HG02798 (cell line): ENCODE results near the gene CD276.
"Not testable (repeated sequence)": the region's sequence is repeated elsewhere in the genome, so short reads cannot be mapped to it uniquely, and the experiment has no call there.

Experiments
- ATAC-seq: cut with Tn5 transposase; IDR thresholded peaks from one replicate; pipeline ENCODE4 v1.9.1; 2021; ENCODE audit warnings: mild to moderate bottlenecking; ENCODE audit not compliant: unreplicated experiment, poor library complexity

The CD276 gene

DNA sequence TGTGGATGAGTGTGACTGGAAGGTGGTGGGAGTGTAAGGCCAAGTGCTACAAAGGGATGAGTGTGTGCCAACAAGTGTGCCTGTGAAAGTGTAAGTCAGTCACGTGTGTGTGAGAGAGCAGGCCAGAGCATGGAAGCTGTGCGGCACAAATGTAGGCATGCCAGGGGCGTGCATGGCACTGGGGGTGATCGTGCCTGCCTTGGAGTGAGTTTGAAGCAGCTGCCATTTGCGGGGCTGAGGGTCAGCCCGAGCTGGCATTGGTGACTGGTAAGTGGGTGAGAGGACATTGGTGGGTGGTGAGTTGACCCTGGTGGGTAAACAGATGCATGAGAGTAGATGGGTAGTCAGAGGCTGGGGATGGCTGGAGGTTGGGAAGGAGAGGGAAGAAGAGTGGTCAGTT is 24.5 kb downstream of the CD276 start:
- no peak for ATAC-seq

DNA sequence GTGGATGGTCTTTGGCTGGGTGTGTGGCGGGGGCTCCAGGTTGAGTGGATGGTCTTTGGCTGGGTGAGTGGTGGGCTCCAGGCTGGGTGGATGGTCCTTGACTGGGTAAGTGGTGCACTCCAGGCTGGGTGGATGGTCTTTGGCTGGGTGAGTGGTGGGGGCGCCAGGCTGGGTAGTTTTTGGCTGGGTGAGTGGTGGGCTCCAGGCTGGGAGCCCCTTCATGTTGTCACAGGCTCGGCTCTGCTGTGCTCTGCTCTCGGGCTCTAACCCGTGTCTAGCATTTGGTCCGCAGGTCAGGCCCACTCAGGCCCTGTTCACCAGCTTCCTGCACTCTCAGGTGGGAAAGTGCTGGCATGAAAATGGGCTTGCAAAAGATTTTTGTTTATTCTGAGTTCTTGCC is 25.1 kb downstream of the CD276 start:
- no peak for ATAC-seq

DNA sequence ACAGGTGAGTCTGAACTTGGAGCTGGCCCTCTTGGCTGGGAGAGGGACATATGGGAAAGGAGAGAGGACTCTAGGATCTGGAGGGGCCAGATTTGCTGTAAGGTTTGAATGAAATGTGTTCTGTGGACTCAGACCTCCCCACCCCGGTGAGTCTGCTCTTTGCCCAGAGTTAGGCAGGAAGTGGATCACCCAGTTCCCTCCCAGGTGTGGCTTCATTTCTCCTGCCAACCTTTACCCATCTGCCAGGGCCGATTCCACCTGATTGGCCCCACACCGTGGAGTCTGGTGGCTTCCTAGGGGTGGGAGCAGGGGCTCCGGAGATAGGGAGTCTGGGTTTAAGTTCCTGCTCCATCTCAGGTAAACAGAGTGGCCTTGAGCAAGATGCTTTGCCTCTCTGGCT is 25.5 kb downstream of the CD276 start:
- no peak for ATAC-seq

DNA sequence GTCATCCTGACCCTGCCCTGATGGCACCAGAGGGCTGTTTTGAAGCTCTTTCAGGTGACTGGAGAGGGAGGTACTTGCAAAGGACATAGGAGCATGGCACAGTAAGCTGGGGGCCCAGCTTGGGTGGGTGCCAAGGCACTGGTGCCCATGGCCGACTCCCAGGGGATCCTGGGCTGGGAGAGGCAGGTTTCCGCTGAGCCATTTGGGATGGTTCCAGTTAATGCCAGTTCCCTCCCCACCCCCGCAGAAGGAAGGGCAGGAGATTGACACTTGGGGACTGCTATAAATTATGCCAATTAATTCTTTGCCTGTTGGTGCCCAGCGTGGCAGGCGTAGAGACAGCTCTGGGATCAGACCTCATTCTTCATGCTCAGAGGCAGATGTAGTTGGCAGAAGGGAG is 26.1 kb downstream of the CD276 start:
- no peak for ATAC-seq

DNA sequence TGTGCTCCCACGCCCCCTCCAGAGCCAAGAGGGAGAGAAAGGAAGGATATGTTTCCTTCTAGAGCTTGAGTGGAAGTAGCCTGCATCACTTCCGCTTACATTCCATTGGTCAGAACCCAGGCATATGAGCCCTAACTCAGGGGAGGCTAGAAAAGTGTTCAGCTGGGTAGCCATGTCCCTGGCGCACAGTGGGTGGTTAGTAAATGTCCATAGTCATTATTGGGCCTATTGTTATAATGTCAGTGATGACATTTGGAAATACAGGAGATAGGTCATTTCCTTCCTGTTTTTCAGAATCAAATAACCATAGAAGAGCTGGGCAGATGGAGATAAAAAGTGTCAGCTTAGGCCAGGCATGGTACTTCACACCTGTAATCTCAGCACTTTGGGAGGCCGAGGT is 27.3 kb downstream of the CD276 start:
- no peak for ATAC-seq

DNA sequence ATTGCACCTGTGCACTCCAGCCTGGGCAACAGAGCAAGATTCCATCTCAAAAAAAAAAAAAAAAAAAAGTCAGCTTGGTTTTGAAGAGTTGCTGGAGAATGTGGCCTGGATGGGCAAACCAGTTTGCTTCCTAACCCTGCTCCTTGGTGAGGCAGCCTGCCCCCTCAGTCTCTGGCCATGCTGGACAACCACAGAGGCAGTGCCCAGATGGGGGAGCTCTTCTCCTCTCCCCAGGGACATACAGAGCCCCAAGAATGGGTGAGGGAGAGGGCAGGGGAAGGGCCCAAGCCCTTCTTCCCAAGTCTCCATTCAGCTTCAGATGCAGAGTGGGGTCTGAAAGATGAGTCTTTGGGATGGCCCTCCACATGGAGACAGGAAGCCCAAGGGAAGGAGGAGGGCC is 27.9 kb downstream of the CD276 start:
- ATAC-seq, result no peak

DNA sequence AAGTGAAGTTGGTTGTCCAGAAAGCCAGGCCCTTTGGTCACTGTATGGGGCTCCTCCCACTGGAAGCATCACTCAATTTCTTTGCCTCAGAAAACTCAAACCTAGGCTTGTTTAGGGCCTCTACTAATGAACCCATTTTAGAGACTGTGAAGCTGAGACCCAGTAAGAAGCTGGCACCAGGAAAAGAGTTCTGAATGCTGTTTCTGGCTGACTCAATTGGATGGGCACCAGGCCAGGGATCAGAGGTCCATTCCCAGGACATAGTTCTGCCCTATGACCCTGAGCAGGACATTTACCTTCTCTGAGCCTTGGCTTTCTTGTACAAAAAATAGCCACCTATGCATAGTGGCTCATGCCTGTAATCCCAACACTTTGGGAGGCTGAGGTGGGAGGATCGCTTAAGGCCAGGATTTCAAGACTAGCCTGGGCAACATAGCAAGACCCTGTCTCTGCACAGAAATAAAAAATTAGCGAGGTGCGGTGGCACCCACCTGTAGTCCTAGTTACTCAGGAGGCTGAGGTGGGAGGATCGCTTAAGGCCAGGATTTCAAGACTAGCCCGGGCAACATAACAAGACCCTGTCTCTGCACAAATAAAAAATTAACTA is 30.6 kb downstream of the CD276 start:
- no peak for ATAC-seq

DNA sequence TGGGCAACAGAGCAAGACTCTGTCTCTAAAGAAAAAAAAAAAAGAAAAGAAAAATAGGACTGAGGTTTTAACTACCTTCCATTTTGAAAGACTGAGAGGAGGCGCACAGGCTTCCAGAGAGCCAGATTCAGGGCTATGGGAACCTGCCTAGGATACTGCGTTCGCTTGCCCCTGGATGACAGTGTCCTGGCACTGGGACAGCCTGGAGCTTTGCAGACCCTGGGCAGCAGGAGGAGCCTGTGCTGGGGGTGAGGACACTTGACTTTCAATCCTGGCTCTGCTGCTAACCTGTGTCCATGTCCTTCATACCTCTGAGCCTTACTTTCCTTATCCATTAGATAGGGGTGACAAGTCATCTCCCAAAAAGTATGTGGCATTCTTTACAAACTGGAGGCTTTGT is 31.2 kb downstream of the CD276 start:
- ATAC-seq, result no peak

DNA sequence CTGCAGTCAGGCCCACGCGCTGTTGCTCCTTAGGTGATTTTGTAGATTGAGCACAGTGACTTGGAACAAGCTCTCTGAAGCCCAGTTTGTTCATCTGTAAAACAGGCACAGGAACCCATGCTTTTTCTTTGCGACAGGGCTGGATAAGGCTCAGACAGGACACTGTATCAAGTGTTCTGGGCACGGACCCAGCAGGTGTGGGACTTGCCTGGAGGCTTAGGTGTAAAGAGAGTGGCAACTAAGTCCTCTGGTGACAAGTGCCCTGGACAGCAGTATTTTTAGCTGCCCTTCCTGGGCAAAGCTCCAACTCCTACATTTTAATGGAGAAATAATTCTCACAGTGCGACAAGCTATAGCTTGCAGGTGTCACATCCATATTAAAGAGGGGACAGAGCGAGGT is 32.2 kb downstream of the CD276 start:
- ATAC-seq, result no peak

DNA sequence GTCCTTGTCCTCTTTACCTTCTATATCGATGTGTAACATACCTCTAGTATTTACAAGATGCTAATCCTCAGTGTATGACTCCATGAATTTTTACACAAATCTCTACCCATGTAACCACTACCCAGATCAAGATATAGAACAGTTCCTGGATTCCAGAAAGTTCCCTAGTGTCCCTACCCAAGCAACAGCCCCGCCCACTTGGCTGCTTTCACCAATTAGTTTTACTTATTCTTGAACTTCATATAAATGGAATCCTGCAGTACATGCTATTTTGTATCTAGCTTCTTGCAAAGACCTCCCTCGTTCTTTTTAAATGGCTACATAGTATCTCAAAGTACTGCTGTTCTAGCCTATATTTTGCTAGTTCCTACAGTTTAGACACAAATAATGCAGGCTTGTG is 33.0 kb downstream of the CD276 start:
- no peak for ATAC-seq

DNA sequence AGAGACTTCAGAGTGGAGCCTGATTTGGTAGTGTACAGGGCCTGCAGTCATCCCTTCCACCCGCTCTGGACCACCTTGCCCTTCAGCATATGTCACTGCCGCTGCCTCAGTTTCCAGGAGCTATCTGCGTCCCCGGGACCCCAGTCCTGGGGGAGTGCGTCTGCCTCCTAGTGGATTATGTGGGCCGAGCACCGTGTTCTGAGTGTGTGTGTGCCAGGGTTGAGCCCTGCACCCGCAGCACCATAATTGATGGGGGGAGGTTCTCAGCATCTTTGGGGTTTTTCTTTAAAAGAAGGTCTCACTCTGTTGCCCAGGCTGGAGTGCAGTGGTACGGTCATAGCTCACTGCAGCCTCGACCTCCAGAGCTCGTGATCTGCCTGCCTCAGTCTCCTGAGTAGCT is 33.6 kb downstream of the CD276 start:
- no peak for ATAC-seq

DNA sequence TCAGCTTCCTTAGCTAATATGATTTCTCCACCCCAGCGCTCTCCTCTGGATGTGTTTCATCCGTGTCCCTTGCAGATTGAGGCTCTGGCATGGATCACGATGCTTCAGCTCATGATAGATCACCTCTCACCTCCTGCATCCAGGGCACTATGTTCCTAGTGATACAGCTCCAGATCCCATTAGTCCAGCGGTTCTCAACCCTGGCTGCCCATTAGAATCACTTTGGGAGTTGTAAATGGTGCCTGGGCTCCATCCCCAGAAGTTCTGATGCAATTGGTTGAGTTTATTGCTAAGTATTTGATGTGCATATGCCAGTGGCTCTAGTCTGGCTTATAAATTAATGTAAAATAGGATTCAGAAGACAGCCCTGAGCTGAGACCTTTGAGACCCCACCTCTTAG is 34.5 kb downstream of the CD276 start:
- ATAC-seq, result no peak

DNA sequence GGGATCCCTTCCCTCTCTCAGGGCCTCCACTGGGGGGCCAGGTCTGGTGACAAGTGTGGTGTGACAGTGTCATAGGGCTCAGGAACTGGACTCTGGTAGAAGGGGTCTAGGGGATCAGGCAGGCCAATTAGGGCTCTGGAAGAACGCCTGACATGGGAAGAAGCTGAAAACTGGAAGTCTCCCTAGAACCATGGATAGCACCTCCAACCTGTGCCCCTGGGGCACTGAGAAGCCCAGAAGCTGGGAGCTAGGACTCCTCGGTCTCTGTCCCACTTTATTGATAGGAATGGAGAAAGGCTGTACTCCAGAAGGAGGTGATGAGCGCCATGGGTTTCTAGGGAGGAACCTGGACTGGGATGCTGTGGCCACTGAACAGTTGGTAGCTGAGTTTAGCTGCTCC is 38.2 kb downstream of the CD276 start:
- no peak for ATAC-seq

DNA sequence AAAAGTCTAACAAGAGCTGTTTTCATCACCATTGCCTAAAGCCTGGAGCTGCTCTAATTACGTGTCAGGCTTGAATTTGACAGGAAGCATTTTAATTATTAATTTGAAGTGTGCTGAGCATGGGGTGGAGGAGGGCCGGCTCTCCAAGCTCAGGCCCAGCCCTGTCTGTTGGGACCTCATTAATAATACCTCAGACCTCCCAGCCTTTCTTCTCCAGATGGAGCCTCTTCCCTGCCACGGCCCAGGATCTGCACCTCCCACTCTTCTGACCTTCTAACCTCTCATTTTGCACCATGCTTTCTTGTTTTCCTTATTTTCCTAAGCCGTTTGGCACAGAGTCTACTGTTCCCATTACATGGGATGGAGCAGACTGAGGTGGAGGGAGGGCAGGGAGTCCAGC is 39.0 kb downstream of the CD276 start:
- no peak for ATAC-seq

DNA sequence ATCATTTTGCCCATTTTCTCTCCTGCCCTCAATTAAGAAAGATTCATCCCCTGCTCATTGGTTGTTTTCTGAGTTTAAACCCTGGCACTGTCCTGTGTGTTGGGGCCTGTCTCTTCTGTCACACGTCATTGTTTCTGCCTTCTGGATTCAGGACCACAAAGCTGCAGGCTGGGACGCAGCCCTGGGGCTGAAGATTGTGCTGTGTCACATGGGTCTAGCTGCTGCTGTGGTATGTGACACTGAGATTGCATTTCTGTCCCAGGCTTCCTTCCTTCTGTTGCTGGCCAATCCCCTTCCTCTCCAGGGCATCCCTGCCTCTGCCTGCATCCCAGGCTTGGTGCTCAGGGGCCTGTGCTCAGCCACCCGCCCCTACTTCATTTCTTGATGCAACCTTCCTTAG is 40.0 kb downstream of the CD276 start:
- no peak for ATAC-seq

DNA sequence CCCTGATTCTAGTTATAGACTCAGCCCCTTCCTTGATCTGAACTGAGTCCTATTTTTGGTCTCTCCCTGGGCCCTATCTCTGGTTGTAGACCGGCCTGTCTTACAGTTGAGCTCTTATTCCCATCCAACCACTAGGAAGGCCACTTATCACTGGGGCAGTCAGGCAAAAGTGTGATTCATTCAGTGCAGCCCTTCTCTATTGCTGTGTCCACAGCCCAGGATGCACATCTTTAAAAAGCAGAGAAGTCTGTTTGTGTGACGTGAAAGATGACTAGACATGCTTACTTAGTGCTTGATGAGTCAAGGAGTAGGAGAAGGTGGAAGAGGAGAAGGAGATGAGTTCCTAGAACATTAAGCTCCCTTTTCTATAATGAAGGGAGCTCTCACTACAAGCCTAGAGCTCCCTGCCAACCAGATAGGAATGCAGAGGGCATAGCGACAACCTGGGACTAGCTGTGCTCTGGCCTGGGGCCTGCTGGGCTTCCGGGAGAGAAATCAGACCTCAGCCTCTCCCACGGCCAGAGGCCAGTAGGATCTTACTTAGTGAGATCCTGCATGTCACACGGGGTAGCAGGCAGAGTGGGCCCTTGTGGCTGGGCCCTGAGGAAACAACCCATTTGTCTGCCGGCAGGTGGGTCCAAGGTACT is 43.3 kb downstream of the CD276 start:
- no peak for ATAC-seq

DNA sequence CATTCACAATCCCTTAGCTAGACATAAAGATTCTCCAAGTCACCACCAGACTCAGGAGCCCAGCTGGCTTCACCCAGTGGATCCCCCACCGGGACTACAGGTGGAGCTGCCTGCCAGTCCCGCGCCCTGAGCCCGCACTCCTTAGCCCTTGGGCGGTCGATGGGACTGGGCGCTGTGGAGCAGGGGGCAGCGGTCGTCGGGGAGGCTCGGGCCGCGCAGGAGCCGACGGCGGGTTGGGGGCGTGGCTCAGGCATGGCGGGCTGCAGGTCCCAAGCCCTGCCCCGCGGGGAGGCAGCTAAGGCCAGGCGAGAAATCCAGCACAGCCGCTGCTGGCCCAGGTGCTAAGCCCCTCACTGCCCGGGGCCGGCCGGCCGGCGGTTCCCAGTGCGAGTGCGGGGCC is 47.9 kb downstream of the CD276 start:
- ATAC-seq, result not testable (repeated sequence)

DNA sequence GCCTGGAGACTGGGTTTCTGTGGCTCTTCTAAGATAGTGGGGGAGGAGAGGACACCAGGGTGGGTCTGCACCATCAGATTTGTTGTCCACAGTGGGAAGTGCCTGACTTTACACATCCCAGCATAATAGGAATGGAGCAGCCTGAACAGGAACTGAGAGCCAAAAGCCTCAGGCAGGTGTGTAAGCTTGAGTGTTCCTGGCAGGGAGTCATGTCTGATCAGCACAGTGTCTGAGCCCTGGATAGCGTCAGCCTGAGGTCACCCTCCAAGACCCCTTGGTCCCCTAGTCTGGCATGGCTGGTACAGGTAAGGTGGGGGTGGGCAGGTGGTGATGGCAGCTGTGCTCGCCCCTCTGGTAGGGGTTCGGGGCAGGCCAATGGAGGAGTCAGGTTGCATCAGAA is 48.7 kb downstream of the CD276 start:
- ATAC-seq, result no peak

DNA sequence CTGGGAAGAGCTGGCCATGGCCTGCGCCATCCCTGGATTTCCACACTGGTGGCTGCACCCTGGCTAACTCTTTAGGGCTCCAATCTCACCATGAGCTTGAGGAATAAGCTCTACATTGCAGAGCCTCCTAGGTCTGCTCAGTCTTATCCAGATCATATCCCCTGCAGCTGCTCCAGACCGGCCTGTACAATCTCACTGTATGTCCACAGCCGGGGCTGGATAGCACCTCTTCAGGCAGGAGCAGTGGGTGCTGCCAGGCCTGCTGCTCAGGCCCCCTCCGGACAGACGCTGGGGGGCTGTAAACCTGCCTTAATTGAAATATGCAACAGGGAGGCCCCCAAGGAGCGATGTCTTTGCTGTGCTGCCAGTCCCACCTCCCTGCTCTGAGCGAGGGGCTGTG is 53.4 kb downstream of the CD276 start:
- no peak for ATAC-seq

DNA sequence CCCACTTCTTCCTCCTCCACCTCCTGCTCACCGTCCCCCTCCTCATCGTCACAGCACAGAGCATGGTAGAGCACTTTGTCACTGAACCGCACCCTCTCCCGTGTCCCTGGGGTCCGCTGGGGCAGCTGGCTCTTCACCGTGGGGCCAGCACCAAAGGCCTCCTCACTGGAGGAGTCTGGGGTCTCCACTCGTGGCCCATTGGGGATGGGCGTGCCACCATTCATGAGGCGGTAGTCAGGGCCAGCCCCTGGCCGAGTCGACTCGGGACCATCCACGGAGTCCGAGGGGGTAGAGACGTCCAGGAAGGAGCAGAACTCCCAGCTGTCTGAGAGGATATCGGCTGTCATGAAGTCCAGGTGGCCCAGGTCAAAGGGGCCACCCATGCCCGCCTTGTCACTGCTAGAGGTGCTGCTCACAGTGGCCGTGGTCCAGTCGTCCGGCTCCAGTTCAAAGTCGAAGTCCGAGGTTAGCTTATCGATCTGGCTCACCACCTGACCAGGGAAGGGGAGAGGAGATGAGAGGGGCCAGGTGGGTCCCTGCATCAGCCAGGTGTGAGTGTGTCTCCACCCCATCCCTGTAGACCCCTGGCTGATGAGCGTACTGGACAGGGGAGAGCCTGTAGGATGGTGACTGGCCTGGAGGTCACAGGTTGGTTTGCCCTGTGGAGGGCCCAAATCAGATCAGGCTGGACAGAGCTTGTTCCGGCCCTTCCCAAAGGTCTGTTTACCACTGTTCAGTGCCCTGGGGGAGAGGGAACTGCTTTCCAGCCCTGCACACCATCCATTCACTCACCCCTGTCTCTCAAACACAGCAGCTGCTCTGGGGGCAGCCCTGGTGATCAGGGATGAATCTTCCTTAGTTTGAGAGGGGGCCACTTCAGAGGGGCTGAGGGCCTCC is 56.2 kb downstream of the CD276 start:
- no peak for ATAC-seq

DNA sequence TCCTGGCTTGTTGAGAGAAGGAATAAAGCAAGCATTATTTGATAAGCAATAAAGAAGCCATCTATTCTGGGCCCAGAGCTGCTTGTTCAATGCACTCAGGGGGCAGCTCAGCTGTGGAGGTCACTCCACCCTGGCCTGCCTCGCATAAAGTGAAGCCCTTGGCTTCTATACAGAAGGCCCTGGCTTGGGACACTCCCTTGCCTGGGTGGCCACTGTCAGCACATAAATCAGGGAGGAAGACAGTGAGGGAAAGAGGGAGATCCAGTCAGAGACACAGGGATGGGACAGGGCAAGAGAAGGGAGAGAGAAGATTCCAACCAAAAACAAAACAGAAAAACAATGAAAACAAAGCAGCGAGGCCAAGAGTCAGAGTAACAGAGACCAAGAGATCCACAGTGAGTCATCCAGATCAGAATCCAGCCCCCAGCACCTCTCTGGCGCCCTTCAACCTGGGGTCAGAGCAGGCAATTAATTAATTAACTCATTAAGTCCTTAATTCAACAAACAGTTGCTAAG is 57.2 kb downstream of the CD276 start:
- no peak for ATAC-seq
